TTC549 (cell line): Measurements from ENCODE around the gene CAD.
"Not testable (repeated sequence)": the region's sequence is repeated elsewhere in the genome, so short reads cannot be mapped to it uniquely, and the experiment has no call there.

Source experiments
- FAIRE-seq: peaks from 2 replicates; lab custom pipeline; 2012; peaks lifted over from hg19 to GRCh38; lab: Jason Lieb, UNC

The CAD gene

DNA sequence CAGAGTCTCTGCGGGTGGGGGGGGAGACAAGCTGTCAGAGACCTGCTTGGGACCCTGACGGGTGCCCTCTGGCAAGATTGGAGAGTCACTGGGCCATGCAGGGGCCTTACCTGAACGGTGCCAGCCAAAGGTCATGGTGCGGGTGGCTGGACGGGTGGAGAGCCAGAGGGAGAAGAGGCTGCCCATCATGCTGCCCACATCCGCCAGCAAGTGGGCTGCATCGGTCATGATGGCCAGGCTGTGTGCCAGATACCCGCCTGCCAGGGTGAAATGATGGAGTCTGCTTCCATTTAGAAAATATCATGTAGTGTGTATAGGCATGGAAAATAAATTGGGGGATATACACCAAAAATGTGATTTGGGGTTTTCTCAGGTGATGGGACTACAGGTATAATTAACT, 40.9 kb downstream of the CAD start:
- FAIRE-seq = no peak

DNA sequence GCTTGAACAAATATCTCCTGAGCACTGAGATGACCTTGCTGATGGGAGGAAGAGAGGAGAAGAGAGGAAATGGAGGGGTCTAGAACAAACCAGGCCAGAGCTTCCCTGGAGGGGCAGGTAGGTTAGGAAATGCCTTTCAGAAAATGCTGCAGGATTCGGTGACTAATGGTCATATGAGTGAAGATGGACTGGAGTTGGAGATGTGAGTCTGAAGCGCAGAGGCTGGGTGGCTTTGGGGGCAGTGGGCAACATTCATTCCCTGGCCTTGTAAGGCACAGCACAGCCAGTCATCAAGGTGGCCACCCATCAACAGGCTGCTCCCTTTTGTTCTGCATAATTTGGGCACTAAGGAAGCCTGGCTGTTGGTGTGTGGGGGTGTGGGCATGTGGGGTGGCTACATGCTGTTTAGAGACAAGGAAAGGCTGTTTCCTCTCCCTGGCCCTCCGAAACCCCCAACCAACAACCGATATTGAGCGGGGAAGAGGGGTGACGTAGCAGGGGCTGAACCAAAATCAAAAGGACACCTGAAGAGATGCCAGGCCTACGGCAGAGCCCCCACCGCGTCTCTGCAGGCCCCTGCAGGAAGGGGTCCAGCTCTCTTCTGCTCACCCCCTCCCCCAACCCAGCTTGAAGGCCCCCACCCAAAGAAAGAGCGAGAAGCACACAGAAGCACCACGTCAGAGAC, 44.2 kb downstream of the CAD start:
- no peak for FAIRE-seq

DNA sequence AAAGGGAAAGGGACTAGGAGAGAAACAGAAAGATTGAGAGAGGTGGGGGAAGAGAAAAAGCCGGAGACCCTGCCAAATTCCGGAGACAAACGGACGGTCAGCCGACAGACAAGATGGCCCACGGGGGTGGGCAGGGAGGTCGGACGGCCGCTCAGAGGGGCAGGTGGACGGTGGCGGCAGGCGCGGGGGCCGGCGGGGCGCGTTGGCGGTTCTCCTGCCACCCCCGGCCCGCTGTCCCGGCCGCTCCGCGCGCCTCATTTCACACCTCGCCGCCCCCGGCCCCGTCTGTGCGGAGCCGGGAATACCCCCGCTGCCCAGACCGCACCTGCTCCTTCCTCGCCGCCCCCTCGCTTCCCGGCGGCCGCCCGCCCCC, 44.7 kb downstream of the CAD start:
- FAIRE-seq = no peak

GRCh38 chr2:27262379-27263286, 45.5 kb downstream of the CAD start, which contains the start of gene SLC30A3:
SLC30A3 (minus strand) TSS chr2:27263047; CDS start chr2:27262906, 141 bp downstream.
- no peak for FAIRE-seq

DNA sequence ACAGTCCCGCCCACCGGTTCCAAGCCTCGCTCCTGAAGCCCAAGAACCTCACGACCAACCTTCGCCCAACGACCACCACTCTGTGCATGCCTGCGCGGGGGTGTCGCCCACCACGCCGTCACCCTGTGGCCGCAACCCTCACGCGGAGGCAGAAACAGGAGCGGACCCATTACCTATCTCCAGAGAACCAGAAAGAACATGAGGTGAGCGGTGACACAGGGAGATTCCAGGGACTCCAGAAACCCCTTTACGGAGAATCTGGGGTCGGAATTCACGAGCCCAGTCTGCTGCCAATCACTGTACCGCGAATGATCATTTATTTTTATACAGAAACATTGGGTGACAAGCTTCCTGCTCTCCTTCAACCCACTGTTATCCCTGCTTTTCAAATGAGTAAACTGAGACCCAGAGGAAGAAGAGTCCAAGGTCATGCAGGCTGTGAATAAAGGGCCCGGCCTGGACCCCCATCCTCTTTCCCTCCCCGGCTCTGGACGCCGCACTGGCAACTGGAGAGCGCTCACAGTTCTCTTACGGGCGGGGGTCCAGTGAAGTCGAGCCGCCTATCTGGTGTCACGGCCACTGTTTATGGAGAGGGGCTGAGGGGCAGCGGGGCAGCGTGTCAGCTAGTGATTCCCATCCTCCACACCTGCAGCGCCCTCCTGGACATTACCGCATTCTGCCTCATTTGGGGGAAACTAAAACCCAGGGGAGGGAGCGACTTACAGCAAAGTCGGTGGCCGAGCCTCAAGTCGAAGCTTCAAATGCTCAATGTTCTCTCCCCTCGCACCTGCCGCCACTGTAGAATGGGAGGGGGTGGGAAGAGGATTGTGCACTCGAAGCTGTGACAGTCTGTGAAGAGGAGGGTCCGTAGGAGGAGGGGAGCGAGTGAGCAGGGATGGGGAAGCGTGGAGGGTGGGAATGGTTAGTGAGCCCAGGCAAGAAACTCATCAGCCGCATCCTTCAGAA, 46.4 kb downstream of the CAD start:
- FAIRE-seq = no peak

GRCh38 chr2:27264253-27264752, 47.1 kb downstream of the CAD start:
- FAIRE-seq = no peak

GRCh38 chr2:27264753-27265535, 47.8 kb downstream of the CAD start:
- no peak for FAIRE-seq

- no peak for FAIRE-seq
Measured at GRCh38 chr2:27265536-27265870, 48.3 kb downstream of the CAD start.

DNA sequence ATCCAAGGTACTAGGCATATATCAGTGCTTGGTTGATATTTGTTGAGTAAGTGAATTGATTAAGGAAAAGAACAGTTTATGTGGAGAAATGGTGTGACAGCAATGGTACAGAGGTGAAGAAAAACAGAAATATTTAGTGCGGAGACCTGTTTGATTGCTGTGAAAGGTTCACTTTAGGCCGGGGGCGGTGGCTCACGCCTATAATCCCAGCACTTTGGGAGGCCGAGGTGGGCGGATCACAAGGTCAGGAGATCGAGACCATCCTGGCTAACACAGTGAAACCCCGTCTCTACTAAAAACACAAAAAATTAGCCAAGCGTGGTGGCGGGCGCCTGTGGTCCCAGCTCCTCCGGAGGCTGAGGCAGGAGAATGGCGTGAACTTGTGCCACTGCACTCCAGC, 51.1 kb downstream of the CAD start:
- not testable (repeated sequence) for FAIRE-seq

DNA sequence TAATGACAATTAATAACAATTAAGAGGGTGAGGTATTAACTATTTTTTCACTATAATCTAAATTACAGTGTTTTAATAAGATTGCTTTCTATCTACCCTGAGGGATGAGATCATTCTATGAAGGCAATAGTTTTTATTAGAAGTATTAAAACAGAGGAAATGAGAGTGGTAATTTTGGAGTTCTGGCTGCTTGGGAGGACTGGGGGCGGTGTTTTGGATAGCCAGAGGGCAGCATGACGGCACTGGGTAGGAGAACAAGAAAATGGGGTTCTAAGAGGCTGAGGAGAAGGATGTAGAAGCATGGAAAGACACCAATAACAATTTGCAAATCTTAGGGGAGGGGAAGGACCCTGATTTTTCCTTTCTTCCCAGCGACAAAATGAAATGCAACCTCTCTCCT, 53.0 kb downstream of the CAD start:
- no peak for FAIRE-seq

DNA sequence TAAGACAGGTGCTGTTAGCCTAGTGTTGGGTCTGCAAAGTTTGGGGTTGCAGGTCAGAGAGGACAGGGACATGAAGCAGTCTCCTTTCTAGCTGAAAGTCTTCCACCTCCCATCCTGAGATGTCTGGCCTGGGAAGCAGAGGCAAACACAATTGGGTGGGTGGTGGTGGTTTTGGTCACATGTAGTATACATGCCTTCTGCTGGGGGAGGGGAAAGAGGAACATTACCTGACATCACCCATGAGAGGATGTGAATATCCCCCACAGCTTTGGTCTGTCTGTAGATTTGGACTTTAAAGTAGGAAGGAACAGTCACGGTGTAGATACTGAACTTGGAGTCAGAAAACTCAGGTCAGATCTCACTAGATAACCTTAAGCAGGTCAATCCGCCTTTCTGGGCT, 53.5 kb downstream of the CAD start:
- FAIRE-seq = no peak

DNA sequence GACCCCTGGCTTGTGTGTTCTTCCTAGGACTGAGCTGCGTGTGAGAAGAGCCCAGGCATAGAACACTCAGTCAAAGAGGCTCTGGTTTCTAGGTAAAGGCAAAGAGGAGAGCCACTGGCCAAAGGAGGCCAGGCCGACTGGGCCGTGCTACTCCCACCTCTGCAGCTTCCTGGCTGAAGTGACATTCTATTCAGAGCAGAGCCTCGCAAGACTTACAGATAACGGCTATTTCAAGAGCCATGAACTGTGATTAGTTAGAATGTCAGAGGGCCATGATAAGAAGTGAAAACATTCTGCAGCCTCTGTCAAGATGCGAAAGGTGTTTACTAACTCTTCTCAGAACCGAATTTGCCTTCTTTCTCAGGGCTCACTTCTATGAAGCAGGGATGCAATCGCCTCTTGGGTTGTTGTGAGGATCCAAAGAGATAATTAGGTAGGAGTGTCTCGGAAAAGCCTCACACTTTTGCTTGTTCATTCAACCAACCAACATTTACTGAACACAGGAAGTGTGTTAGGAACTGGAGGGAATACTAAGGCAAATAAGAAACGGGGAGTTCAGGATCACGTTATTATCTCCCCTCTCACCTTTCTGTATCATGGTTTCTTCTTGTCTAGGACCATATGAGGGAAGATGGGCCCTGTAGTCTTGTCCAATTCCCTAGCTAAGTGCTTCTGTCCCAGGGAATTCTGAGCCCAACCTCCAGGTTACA, 54.6 kb downstream of the CAD start:
- FAIRE-seq = no peak

GRCh38 chr2:27272537-27273522, 55.7 kb downstream of the CAD start:
- not testable (repeated sequence) for FAIRE-seq

DNA sequence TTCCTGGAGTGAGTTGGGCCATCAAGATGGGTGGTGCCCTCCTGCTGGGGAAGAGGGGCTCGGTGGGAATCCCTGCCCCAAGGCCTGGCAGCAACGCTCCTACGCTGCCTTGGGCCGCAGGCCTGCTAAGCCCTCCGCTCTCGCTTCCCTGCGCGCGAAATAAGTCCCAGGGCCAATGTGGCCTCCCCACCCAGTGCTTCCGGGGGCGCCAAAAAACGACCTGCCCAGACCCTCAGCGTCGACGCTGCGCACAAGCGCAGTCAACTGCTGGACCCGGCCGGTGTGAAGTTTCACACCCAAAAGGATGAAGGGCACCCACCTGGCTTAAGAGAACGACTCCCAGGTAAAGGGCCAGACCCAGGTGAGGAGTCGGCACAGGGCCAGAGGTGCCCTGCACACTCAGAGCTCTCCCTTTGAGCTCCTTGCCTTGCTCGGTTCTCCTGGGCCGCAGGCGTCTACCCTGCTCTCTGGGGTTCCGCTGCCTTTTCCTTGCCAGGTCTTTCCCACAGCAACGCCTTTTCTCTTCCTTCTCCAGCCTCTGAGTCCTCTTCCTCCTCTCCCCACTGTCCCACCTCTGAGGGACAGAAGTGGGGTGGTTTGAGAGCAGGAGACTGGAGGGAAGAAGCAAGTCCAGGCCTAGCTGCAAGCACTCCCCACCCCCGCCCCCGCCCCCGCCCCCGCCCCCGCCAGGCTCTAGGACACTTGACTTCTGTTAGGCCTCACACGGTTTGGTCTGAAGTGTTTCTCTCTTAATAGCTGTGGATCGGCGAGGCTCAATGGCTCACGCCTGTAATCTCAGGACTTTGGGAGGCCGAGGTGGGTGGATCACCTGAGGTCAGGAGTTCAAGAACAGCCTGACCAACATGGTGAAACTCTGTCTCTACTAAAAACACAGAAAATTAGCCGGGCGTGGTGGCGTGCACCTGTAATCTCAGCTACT, 58.3 kb downstream of the CAD start, which contains the start of gene DNAJC5G:
TSS of gene DNAJC5G (plus strand) at position 223 of the 940 bp plus-strand sequence. CDS start 1,296 bp downstream, outside the sequence.
- FAIRE-seq = no peak

GRCh38 chr2:27278010-27278409, 60.8 kb downstream of the CAD start:
- no peak for FAIRE-seq

- no peak for FAIRE-seq
Measured at GRCh38 chr2:27280826-27281225, 63.7 kb downstream of the CAD start.

- FAIRE-seq = no peak
Measured at GRCh38 chr2:27281442-27281841, 64.3 kb downstream of the CAD start.

GRCh38 chr2:27281855-27282559, 64.8 kb downstream of the CAD start, which contains the start of gene TRIM54:
TRIM54 (plus strand) TSS chr2:27282429; CDS start chr2:27282732, 303 bp downstream.
- no peak for FAIRE-seq
